ENCODE results near the gene CACNA1C. TPM values are rescaled to one million over a fixed set of nuclear protein-coding genes. Genes with fewer than 3 reads are reported as not detected.

CACNA1C gene
- total RNA-seq, 2 experiments from 2014 or later = 0.69 to 1.4 TPM

DNA sequence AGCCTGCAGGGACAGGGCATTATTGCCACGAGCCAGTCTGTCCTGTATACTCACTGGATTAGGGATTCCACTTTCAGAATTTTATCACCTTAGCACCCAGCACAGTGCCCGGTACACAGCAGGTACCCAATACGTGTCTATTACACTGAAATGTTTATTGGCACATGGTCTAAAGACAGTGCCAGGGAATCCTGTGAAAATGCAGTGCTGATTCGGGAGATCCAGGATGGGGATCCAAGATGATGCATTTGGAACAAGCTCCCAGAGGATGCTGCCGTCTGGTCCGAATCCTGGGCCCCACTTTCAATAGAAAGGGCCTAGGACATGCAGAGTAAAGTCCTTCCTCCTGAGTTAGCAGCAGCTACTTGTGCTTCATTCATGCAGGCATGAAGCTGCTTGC is 230.7 kb downstream of the CACNA1C start:
- no peak overlapping the region for H3K4me3 ChIP-seq (ENCODE audit: low read depth, low read length, poor library complexity, severe bottlenecking)
- H3K36me3 ChIP-seq (ENCODE audit: insufficient read depth, low read length) = no peaks in the 10 kb centered on the region; the same call in 1 of the 2 replicates
- POLR2A ChIA-PET = interaction anchor here (0.7 to 1.4 kb wide), 8 partner anchors 12 to 95 kb away, joined by 3 to 6 read pairs (median 3); no protein-coding TSS in a partner anchor
- no peak for TF ChIP-seq EZH2phosphoT487 (IDR thresholded peaks at IDR 0.05; ENCODE audit: borderline replicate concordance, low read depth, low read length)
- TF ChIP-seq, protein P1, sequence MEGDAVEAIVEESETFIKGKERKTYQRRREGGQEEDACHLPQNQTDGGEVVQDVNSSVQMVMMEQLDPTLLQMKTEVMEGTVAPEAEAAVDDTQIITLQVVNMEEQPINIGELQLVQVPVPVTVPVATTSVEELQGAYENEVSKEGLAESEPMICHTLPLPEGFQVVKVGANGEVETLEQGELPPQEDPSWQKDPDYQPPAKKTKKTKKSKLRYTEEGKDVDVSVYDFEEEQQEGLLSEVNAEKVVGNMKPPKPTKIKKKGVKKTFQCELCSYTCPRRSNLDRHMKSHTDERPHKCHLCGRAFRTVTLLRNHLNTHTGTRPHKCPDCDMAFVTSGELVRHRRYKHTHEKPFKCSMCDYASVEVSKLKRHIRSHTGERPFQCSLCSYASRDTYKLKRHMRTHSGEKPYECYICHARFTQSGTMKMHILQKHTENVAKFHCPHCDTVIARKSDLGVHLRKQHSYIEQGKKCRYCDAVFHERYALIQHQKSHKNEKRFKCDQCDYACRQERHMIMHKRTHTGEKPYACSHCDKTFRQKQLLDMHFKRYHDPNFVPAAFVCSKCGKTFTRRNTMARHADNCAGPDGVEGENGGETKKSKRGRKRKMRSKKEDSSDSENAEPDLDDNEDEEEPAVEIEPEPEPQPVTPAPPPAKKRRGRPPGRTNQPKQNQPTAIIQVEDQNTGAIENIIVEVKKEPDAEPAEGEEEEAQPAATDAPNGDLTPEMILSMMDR (conservative IDR thresholded peaks at IDR 0.05; ENCODE audit: low read length) = no peak
- no peaks in the 10 kb centered on the region for H4K20me1 ChIP-seq (ENCODE audit: insufficient read depth, low read length)
- intact Hi-C loops (cut with micrococcal nuclease; ENCODE audit: unreplicated experiment) = loop anchor here (10.0 kb wide), 1 partner anchor 489 kb away; no protein-coding TSS in a partner anchor
- H3K79me2 ChIP-seq (ENCODE audit: insufficient read depth, low read depth, low read length) = no peaks in the 10 kb centered on the region
- no peak for DNase-seq (ENCODE audit: low spot score)
- CTCF ChIA-PET (ENCODE audit: unreplicated experiment) = interaction anchor here (1.0 to 1.9 kb wide), 6 partner anchors 21 to 225 kb away, joined by 3 to 6 read pairs (median 3); no protein-coding TSS in a partner anchor
- BruUV-seq (replicated peaks) = no TSS peak
- H3K9me2 ChIP-seq (ENCODE audit: insufficient read depth, low read length) = no peaks in the 10 kb centered on the region
- H3K27ac ChIP-seq (ENCODE audit: low read depth, low read length, poor library complexity, severe bottlenecking) = no peak overlapping the region
- no peaks in the 10 kb centered on the region; the same call in 1 of the 2 replicates for H3K9me3 ChIP-seq (ENCODE audit: low read length)
- H3K4me1 ChIP-seq (ENCODE audit: insufficient read depth, low read length, poor library complexity, severe bottlenecking) = peaks cover 27% of the 10 kb centered on the region
- H2AFZ ChIP-seq (ENCODE audit: low read length) = peak overlapping the region; percentile 84; the same call in 1 of the 2 replicates
- peak overlapping the region; percentile 47 for H3K4me2 ChIP-seq (ENCODE audit: low read length)

DNA sequence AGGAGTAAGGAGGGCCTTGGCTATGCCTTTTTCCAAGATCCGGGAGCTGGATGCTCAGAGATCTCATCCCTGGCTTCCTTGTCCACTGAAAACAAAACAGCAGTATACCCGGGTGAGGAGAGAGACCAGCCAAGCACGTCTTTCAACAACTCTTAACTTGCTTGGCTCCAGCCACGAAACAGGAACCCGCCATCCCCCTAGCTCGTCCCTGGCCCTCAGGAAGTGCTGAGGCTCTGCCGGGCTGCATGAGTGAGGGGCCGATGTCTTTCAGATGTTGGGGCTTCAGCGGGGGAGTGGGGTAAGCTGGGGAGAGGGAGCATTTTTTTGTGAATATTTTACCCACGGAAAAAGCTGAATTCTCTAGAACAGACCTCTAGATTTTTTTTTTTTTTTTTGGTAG is 231.1 kb downstream of the CACNA1C start:
- Histone ChIP-seq H3K9me2 (ENCODE audit: insufficient read depth, low read length) (no peaks in the 10 kb centered on the region), H3K4me1 (ENCODE audit: insufficient read depth, low read length, poor library complexity, severe bottlenecking) (peaks cover 27% of the 10 kb centered on the region), H3K36me3 (ENCODE audit: insufficient read depth, low read length) (no peaks in the 10 kb centered on the region; the same call in 1 of the 2 replicates), H3K4me2 (ENCODE audit: low read length) (peak overlapping the region; percentile 47), H3K27ac (ENCODE audit: low read depth, low read length, poor library complexity, severe bottlenecking) (no peak overlapping the region), H3K79me2 (ENCODE audit: insufficient read depth, low read depth, low read length) (no peaks in the 10 kb centered on the region), H3K9me3 (ENCODE audit: low read length) (no peaks in the 10 kb centered on the region; the same call in 1 of the 2 replicates), H3K4me3 (ENCODE audit: low read depth, low read length, poor library complexity, severe bottlenecking) (no peak overlapping the region), H4K20me1 (ENCODE audit: insufficient read depth, low read length) (no peaks in the 10 kb centered on the region), H2AFZ (ENCODE audit: low read length) (peak overlapping the region; percentile 84)
- intact Hi-C loops (cut with micrococcal nuclease; ENCODE audit: unreplicated experiment) = loop anchor here (1.0 to 10.0 kb wide), 4 partner anchors 35 to 489 kb away; no protein-coding TSS in a partner anchor
- BruUV-seq (replicated peaks) = no TSS peak
- peak; percentile 47 for DNase-seq (ENCODE audit: low spot score)
- no peak for TF ChIP-seq EZH2phosphoT487 (IDR thresholded peaks at IDR 0.05; ENCODE audit: borderline replicate concordance, low read depth, low read length)
- TF ChIP-seq, protein P1 (conservative IDR thresholded peaks at IDR 0.05; ENCODE audit: low read length) = no peak
- ChIA-PET POLR2A (interaction anchor here (0.7 to 1.4 kb wide), 8 partner anchors 12 to 96 kb away, joined by 3 to 6 read pairs (median 3); no protein-coding TSS in a partner anchor), CTCF (ENCODE audit: unreplicated experiment) (interaction anchor here (1.0 to 1.9 kb wide), 9 partner anchors 13 to 236 kb away, joined by 3 to 6 read pairs (median 3); no protein-coding TSS in a partner anchor)
